NCI-H82 (cell line): ENCODE data around the gene STX12.
"Not testable (repeated sequence)": the region's sequence is repeated elsewhere in the genome, so short reads cannot be mapped to it uniquely, and the experiment has no call there.

ENCODE experiments used
- DNase-seq: peaks from one replicate; lab custom pipeline; 2025; lab: John Stamatoyannopoulos, UW

STX12 gene

DNA sequence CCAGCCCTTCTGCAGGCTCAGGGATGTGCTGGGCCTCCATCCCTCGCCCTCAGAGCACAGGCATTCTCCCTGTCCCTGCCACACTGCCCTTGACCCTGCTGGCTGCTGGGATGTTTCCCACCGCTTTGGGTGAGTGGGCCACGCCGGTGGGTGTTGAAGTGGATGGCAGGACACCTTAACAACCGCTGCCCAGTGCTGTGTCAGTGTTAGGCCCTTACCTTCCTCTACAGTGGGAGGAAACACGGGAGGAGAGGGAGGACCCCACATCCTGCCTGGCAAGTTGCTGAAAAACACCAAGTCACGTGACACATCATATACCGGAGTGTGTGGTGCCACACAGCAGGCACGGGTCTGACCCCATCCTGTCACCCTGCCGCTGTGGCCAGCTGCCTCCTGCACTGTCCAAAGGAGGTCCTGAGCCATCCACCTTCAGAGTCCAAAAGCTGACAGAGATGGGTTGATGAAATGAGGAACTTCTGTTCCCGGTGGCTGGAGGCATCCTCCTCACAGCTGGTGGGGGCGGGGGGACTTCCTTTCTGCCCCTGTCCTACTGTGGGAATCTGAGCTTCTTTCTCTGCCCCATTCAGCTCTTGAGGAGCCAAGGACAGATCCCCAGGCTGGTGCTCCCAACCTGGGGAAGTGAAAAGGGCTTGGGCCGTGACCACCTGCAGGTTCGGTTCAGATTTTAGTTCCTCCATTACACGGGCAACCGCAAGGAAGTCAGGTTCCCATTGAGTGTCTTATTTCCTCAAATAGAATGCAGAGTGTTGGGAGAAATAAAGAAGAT is 96.1 kb downstream of the STX12 start:
- no peak for DNase-seq

DNA sequence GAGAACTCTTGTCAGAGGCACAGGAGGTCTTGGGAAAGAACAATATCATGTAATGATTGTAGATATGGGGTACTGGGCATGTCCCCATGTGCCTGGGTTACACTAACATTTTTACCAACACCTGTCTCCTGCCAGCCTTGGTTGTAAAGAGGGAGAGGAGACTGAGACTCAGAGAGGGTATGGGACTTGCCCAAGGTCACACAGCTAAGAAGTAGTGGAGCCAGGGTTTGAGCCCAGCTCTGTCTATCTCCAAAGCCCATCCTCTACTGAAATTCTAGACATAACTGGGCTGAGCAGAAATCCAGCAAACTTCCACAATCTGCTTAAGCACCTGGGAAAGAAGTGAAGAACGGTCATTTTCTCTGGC is 96.7 kb downstream of the STX12 start:
- no peak for DNase-seq

DNA sequence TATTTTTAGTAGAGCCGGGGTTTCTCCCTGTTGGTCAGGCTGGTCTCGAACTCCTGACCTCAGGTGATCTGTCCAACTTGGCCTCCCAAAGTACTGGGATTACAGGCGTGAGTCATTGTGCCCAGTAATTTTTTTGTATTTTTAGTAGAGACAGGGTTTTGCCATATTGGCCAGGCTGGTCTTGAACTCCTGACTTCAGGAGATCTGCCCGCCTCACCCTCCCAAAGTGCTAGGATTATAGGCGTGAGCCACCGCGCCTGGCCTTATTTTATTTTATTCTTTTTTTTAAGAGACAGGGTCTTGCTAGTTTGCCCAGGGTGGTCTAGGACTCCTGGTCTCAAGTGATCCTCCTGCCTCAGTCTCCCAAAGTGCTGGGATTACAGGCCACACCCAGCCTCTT is 98.1 kb downstream of the STX12 start:
- not testable (repeated sequence) for DNase-seq

DNA sequence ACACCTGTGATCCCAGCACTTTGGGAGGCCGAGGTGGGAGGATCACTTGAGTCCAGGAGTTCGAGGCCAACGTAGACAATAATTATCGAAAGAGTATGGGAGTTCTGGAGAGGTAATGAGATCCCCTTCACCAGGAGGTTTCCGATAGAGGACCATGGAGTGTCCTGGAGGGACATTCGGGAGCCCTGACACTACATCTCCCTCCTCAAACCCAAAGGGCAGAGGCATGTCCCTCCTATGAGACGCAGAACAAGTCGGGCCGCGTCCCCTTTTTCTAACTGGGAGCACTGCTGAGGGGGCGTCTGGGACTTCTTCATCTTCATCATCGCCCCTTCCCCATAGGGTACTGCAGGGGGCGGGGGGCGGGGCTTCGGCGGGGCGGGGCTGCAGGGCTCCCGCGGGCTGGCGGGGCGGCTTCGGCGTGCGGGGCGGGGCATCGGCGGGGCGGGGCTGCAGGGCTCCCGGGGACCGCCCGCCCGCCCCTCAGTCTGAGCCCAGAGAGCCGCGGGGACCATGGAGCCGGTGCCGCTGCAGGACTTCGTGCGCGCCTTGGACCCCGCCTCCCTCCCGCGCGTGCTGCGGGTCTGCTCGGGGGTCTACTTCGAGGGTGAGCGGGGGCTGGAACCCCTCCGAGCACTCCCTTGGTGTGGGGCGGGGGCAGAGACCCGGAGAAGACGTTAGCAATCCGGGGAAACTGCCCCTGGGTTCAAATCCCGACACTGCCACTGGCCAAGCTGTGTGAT is 99.2 kb downstream of the STX12 start, which contains the start of gene THEMIS2:
Gene THEMIS2, plus strand, starts transcription at position 486 of the 743 bp plus-strand sequence. Its CDS starts 28 bp downstream, at position 514.
- peak; percentile 78 for DNase-seq

DNA sequence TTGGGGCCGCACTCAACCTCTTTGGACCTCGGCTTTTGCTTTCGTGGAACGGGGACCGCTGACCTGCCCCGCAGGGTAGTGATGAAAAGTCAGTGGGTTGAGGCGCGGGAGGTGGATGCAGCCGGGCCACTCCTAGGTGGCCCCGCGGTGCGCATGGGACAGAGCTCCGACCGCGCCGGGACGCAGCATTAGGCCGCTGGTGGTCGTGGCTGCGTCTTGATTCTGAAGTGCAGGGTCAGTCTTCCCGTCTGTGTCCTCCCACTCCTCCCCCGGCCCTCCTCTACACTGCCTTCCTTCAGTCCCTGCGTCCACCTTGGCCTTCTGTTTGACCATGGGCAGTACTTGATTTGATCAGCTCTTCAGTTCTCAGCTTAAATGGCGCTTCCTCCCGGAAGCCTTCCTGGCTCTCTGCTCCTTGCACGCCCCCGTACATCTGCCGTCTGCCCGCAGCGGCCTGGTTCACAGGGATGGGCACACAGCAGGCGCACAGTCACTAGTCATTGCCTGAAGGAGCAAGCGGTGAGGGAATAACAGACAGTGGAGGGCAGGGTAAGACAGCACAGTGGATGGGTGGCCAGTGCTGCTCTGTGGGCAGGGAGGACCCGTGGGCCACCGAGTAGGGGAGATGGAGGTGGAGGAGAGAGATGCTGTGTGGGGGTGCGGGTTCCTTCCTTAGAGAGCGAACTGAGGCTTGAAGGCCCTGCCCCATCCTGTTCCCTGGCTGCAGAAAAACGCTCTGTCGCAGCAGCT is 100.0 kb downstream of the STX12 start:
- no peak for DNase-seq

DNA sequence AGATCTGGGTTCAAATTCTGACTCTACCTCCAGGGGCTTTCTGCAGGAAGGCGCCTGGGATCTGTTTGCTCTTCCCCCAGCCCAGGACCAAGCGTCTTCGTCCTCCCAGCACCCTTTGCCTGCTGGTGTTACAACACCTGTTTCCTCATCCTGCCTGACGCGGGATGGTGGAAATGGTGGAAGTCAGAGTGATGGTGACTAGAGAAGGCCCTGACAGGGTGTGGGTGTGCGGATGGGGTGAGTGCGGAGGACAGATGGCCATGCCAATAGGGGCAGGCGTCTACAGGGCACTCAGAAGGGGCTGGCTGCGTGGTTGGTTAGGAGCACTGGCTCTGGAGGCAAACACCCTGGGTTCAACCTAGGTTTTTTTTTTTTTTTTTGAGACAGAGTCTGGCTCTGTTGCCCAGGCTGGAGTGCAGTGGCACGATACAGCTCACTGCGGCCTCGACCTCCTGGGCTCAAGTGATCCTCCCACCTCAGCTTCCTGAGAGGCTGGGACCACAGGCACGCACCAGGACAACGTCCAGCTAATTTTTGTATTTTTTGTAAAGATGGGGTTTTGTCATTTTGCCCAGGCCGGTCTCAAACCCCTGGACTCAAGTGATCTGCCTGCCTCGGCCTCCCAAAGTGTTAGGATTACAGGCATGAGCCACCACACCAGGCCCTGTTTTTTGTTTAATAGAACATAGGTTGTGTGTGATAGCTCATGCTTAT is 100.8 kb downstream of the STX12 start:
- no peak for DNase-seq
